Ishikawa (cell line): ENCODE measurements around the gene CHMP6.

Experiments
- EGR1 ChIP-seq: IDR thresholded peaks from 2 replicates; pipeline ENCODE4 v1.6.1; 2012
- FOXM1 ChIP-seq: IDR thresholded peaks from 2 replicates; pipeline ENCODE4 v1.6.1; 2012; ENCODE audit warnings: low read depth, borderline replicate concordance
- NFIC ChIP-seq: IDR thresholded peaks from 2 replicates; pipeline ENCODE4 v1.6.1; 2012
- TAF1 ChIP-seq: IDR thresholded peaks from 2 replicates; pipeline ENCODE4 v1.6.1; 2012; ENCODE audit warnings: low read depth, mild to moderate bottlenecking
- TEAD4 ChIP-seq: IDR thresholded peaks from 2 replicates; pipeline ENCODE4 v1.6.1; 2012
- TF ChIP-seq, protein P1 (sequence below): IDR thresholded peaks from 2 replicates; pipeline ENCODE4 v1.6.1; 2012; ENCODE audit warnings: low read depth, mild to moderate bottlenecking

DNA sequence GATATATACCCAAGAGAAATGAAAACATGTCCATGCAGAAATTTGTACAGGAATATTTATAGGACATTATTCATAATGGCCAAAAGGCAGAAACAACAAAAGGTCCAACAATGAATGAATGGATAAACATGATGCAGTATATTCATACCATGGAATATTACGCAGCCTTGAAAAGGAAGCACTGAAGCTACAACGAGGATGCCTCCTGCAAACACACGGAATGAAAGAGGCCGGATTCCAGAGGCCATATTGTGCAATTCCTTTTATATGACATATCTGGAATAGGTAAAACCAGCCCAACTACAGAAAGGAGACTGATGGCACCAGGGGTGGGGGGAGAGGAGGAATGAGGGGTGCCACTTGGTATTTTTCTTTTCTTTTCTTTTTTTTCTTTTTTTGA lies 14.5 kb upstream of the CHMP6 start:
- no peak for TF ChIP-seq TAF1
- no peak for TF ChIP-seq FOXM1
- TF ChIP-seq, protein P1, sequence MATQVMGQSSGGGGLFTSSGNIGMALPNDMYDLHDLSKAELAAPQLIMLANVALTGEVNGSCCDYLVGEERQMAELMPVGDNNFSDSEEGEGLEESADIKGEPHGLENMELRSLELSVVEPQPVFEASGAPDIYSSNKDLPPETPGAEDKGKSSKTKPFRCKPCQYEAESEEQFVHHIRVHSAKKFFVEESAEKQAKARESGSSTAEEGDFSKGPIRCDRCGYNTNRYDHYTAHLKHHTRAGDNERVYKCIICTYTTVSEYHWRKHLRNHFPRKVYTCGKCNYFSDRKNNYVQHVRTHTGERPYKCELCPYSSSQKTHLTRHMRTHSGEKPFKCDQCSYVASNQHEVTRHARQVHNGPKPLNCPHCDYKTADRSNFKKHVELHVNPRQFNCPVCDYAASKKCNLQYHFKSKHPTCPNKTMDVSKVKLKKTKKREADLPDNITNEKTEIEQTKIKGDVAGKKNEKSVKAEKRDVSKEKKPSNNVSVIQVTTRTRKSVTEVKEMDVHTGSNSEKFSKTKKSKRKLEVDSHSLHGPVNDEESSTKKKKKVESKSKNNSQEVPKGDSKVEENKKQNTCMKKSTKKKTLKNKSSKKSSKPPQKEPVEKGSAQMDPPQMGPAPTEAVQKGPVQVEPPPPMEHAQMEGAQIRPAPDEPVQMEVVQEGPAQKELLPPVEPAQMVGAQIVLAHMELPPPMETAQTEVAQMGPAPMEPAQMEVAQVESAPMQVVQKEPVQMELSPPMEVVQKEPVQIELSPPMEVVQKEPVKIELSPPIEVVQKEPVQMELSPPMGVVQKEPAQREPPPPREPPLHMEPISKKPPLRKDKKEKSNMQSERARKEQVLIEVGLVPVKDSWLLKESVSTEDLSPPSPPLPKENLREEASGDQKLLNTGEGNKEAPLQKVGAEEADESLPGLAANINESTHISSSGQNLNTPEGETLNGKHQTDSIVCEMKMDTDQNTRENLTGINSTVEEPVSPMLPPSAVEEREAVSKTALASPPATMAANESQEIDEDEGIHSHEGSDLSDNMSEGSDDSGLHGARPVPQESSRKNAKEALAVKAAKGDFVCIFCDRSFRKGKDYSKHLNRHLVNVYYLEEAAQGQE, result no peak
- TF ChIP-seq NFIC, result no peak
- TF ChIP-seq EGR1, result no peak
- no peak for TF ChIP-seq TEAD4
